Measurements from ENCODE around the gene ADGRL3. TPM values are rescaled to one million over a fixed set of nuclear protein-coding genes. Genes with fewer than 3 reads are reported as not detected.

ADGRL3 gene
- 1 to 10 TPM; 4.0 to 5.2 TPM for total RNA-seq
- long read RNA-seq, partial matches to known transcripts, result 0 of 1 reads
- long read RNA-seq, other reads (novel, unspliced or antisense), result 1 of 1 reads

GRCh38 chr4:61200187-61200915, at the start of gene ADGRL3:
ADGRL3 (plus strand) TSS chr4:61200326.
- intact Hi-C loops (cut with DNase I, micrococcal nuclease), result no loop called here
- peak in 1 of 2 donors; percentile 5 for DNase-seq
- no peak for ATAC-seq

- intact Hi-C loops (cut with DNase I, micrococcal nuclease), result no loop called here
- DNase-seq (no peak), ATAC-seq (no peak)
Observed at GRCh38 chr4:61152433-61152832, 47.7 kb upstream of the ADGRL3 start.

- intact Hi-C loops (cut with DNase I, micrococcal nuclease), result no loop called here
- no peak for DNase-seq
- ATAC-seq, result no peak
Observed at GRCh38 chr4:61160478-61160877, 39.6 kb upstream of the ADGRL3 start.

- intact Hi-C loops (cut with DNase I, micrococcal nuclease), result no loop called here
- ATAC-seq (no peak), DNase-seq (no peak)
Observed at GRCh38 chr4:61162116-61162515, 38.0 kb upstream of the ADGRL3 start.

GRCh38 chr4:61173799-61174198, 26.3 kb upstream of the ADGRL3 start:
- intact Hi-C loops (cut with DNase I, micrococcal nuclease), result no loop called here
- DNase-seq, result no peak
- ATAC-seq, result no peak

GRCh38 chr4:61175495-61175894, 24.6 kb upstream of the ADGRL3 start:
- no peak for ATAC-seq
- intact Hi-C loops (cut with DNase I, micrococcal nuclease), result no loop called here

GRCh38 chr4:61177367-61177766, 22.8 kb upstream of the ADGRL3 start:
- intact Hi-C loops (cut with DNase I, micrococcal nuclease), result no loop called here
- ATAC-seq (no peak), DNase-seq (no peak)

More at GRCh38 chr4:61175495-61175894, 24.6 kb upstream of the ADGRL3 start:
- no peak for DNase-seq

- no peak for DNase-seq
- ATAC-seq, result no peak
- intact Hi-C loops (cut with DNase I, micrococcal nuclease), result no loop called here
Observed at GRCh38 chr4:61180405-61180804, 19.7 kb upstream of the ADGRL3 start.

- ATAC-seq, result no peak
- intact Hi-C loops (cut with DNase I, micrococcal nuclease), result no loop called here
- no peak for DNase-seq
Observed at GRCh38 chr4:61182915-61183314, 17.2 kb upstream of the ADGRL3 start.

GRCh38 chr4:61185288-61185687, 14.8 kb upstream of the ADGRL3 start:
- no peak for ATAC-seq
- intact Hi-C loops (cut with DNase I, micrococcal nuclease), result no loop called here

GRCh38 chr4:61192392-61192791, 7.7 kb upstream of the ADGRL3 start:
- intact Hi-C loops (cut with DNase I, micrococcal nuclease), result no loop called here
- no peak for ATAC-seq

More at GRCh38 chr4:61185288-61185687, 14.8 kb upstream of the ADGRL3 start:
- no peak for DNase-seq

GRCh38 chr4:61193863-61194262, 6.3 kb upstream of the ADGRL3 start:
- ATAC-seq (no peak), DNase-seq (no peak)
- intact Hi-C loops (cut with DNase I, micrococcal nuclease), result no loop called here

More at GRCh38 chr4:61192392-61192791, 7.7 kb upstream of the ADGRL3 start:
- DNase-seq, result no peak

GRCh38 chr4:61194571-61194970, 5.6 kb upstream of the ADGRL3 start:
- DNase-seq (no peak), ATAC-seq (no peak)
- intact Hi-C loops (cut with DNase I, micrococcal nuclease), result no loop called here

- ATAC-seq (no peak), DNase-seq (no peak)
- intact Hi-C loops (cut with DNase I, micrococcal nuclease), result no loop called here
Observed at GRCh38 chr4:61195101-61195500, 5.0 kb upstream of the ADGRL3 start.

GRCh38 chr4:61198686-61199085, 1.4 kb upstream of the ADGRL3 start:
- intact Hi-C loops (cut with DNase I, micrococcal nuclease), result no loop called here
- DNase-seq, result no peak
- no peak for ATAC-seq

- ATAC-seq (no peak), DNase-seq (no peak)
- intact Hi-C loops (cut with DNase I, micrococcal nuclease), result no loop called here
Observed at GRCh38 chr4:61199873-61200186, 296 bp upstream of the ADGRL3 start.

- intact Hi-C loops (cut with DNase I, micrococcal nuclease), result no loop called here
- ATAC-seq, result no peak
- DNase-seq, result no peak
Observed at GRCh38 chr4:61200916-61201526, 895 bp downstream of the ADGRL3 start.

GRCh38 chr4:61201561-61201960, 1.4 kb downstream of the ADGRL3 start:
- intact Hi-C loops (cut with DNase I, micrococcal nuclease), result no loop called here
- ATAC-seq, result no peak
- DNase-seq, result no peak

GRCh38 chr4:61201961-61202637, 2.0 kb downstream of the ADGRL3 start:
- intact Hi-C loops (cut with DNase I, micrococcal nuclease), result no loop called here
- ATAC-seq (no peak), DNase-seq (peak in 1 of 2 donors; percentile 3)

Data from left colon (tissue), 2 donors.